GM19351 (cell line): ENCODE data around the gene LTO1.
A peak's percentile ranks its signal among the peaks of the same experiment; 100 is the strongest.

Source experiments
- ATAC-seq: cut with Tn5 transposase; IDR thresholded peaks from one replicate; pipeline ENCODE4 v1.9.1; 2021; ENCODE audit warnings: mild to moderate bottlenecking, moderate library complexity; ENCODE audit not compliant: unreplicated experiment

LTO1 gene, protein sequence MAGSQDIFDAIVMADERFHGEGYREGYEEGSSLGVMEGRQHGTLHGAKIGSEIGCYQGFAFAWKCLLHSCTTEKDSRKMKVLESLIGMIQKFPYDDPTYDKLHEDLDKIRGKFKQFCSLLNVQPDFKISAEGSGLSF

GRCh38 chr11:69674886-69675714, at the start of gene LTO1:
TSS of gene LTO1 (minus strand) at chr11:69675353. CDS start at chr11:69675239, 114 bp downstream.
- peak; percentile 86 for ATAC-seq

- no peak for ATAC-seq
Measured at GRCh38 chr11:69721745-69722144, 46.6 kb upstream of the LTO1 start.

DNA sequence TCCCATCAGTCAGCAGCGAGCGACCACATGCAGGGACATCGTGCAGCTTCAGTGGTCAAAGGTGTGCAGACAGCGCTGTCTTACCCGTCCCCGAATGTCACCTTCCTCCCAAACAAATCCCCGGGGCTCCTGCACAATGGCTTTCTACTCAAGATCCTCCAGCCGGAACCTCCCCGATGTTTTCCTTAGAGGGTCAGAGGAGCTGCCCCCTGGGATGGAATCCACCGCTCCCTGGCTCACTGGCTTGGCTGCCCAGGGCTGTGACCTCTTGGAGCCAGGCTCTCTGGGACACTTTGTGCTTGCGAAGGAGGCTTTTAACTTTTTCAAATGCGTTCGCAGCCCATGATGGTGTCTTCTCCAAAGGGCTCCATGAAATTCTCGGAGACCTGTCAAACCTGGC, 46.0 kb upstream of the LTO1 start:
- ATAC-seq = no peak

- ATAC-seq = no peak
Measured at GRCh38 chr11:69718912-69719311, 43.8 kb upstream of the LTO1 start.

DNA sequence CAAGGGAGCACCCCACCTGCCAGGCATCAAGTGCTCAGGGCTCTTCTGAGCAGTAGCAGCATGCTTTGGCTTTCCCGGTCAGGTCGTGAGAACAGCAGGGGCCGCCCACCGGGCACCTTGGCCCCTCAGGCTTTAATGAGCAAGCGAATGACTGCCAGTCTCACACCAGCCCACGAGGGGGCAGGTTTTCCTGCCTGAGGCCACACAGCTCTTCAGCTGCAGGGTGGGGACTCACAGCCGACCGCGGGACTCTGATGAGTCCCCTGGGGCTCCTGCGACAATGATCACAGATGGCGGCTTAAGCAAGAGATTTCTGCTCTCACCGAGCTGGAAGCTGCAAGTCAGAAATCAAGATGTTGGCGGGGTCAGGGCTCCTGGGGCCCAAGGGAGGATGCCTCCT, 43.0 kb upstream of the LTO1 start:
- ATAC-seq = no peak

GRCh38 chr11:69716891-69717747, 42.0 kb upstream of the LTO1 start:
- no peak for ATAC-seq

DNA sequence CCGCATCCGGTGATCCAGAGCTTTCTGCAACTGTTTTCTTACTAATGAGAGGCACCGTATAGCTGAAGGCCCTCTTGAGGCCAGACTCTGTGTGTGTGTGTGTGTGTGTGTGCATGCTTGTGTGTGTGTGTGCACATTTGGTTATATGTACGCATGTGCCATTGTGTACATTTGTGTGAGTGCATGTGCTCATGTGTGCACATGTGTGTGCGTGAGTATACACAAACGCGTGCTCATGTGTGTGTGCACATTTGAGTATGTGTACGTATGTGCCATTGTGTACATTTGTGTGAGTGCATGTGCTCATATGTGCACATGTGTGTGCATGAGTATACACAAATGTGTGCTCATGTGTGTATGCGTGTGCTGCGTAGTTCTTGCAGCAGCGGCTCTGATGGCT, 40.9 kb upstream of the LTO1 start:
- no peak for ATAC-seq

DNA sequence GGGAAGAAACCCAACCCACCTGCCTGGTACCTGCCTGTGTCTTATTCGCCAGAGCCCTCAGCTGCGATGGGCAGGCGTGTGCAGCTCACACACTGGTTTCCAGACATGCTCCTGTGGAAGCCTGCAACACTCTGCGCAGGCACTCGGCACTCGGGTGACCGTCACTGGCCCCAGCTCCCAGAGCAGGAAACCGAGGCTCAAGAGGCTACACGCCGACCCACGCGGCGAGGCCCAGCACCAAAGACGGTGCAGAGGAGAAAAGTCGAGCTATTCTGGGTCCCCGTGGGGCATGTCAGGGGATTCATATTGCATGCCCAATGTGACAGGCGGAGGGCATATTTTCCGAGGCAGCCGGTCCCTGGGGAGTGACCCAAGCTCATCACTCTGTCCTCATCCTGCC, 40.3 kb upstream of the LTO1 start:
- ATAC-seq = no peak

DNA sequence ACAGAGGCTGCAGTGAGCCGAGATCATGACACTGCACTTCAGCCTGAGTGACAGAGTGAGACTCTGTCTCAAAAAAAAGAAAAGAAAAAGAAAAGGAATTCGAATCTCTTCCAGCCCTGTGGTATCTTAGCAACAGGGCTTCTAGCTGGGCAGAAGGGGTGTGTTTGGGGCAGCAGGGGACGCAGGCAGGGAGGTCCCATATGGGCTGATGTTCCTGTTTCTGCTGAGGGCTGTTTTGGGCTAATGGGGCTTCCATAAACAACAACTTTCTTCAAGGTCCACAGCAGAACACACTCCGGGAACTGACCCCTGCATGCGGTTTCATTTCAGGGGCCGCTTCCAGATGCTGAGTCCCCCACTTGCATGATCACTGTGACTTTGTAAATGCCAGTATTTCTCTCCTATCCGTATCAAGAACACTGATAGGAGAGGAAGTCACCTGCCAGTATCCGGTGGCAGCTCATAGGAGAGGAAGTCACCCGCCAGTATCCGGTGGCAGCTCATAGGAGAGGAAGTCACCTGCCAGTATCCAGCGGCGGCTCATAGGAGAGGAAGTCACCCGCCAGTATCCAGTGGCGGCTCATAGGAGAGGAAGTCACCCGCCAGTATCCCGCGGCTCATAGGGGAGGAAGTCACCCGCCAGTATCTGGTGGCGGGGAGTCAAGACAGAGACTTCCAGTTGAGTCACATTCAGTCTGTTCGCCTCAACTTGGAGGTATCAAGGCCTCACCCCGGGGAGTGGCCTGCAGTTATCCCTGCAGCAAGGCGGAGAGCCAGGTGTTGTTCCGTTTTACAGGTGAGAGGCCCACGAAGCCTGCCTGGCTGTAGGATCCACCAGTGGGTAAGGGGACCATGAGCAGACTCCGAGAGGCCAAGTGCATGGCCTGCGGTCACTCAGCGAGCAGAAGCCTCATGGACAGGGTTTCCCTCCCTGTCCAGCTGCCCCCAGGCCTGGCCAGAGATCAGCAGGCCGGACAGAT, 37.0 kb upstream of the LTO1 start:
- no peak for ATAC-seq

GRCh38 chr11:69708736-69709401, 33.7 kb upstream of the LTO1 start:
- ATAC-seq = no peak

- no peak for ATAC-seq
Measured at GRCh38 chr11:69707176-69707575, 32.0 kb upstream of the LTO1 start.

GRCh38 chr11:69705901-69706787, 31.0 kb upstream of the LTO1 start:
- ATAC-seq = no peak

- no peak for ATAC-seq
Measured at GRCh38 chr11:69705351-69705811, 30.2 kb upstream of the LTO1 start.

DNA sequence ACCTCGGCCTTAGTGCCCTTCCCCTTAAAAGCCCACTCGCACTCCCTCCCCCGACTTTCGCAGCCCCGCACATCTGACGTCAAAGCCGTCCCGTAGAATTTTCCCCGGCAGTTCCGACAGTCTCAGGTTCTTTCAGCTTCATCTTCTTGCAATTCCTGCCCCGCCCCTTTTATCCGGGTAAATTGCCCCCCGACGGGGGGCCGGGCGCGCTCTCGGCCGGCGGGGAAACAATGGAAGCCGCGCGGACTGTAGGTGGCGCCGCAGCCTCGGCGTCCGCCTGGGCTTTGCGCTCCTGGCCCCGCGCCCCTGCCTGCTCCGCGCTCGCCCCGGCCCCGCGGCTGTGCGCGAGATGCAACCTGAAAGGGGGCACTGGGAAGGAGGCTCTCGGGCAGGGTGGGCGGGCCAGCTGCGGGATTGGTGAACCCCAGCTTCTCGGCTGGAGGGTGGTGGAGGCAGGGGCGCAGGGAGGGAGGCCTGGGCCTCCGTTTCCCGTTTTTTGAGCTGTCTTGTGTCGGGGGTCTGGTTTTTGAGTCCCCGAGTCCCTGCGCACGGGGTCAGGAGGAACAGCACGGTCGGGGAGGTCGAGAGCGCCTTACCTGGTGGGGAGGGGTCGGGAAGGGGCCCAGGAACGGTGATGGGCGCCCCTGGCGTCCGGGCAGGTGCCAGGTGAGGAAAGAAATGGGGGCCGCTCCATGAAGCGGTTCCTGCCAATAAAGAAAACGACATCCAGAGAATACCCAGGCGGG, 29.5 kb upstream of the LTO1 start:
- no peak for ATAC-seq

DNA sequence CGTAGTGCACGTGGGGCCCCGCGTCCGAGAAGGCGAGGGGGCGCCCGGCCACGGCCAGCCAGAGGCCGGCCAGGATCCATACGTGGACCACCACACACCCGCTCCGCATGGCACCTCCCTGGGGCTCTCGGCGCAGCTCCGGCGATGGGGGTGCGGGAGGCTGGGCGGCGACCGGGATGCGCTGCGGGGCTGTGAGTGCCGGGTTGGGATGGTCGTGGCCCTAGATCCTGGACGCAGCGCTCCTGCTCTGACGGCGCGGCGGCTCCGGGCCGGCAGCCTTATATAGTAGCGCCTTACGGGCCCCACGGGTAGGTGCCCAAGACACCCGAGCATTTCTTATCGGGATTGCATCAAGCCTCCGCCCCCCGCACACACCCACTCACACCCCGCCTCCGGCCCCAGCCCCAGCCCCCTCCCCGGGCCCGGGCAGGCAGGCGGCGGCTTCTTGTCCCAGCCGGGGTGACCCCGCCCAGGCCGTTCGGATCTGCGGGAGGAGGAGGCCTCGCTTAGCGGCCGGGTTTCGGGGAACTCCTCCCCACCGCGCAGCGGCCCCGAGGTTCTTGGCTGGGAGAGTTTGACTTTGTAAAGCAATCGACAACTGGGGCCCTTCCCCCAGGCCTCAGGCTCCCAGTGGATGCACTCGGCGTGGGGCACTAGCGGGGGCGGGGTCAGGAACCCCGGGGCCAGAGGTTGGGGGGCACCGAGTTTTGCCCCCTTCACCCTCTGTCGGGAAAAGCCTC, 28.8 kb upstream of the LTO1 start, which contains the start of gene FGF19:
Gene FGF19, minus strand, starts transcription at position 255 of the 740 bp plus-strand sequence. Its CDS starts 146 bp downstream, at position 109.
- ATAC-seq = no peak

GRCh38 chr11:69703453-69703767, 28.3 kb upstream of the LTO1 start:
- ATAC-seq = no peak

GRCh38 chr11:69702769-69703452, 27.8 kb upstream of the LTO1 start:
- ATAC-seq = no peak
